Endodermal cell (in vitro differentiated cells): Measurements from ENCODE around the gene NATD1. TPM values are rescaled to one million over a fixed set of nuclear protein-coding genes. Genes with fewer than 3 reads are reported as not detected.

Source experiments
- DNase-seq: peaks from one replicate; pipeline ENCODE4 v3.0.0-alpha.2; 2017
- H3K27ac ChIP-seq: 2 replicates; pipeline ENCODE4 v1.5.1; 2013; ENCODE audit warnings: mild to moderate bottlenecking, low read depth, low read length, moderate library complexity
- H3K27me3 ChIP-seq: 2 replicates; pipeline ENCODE4 v1.6.1; 2013; ENCODE audit warnings: mild to moderate bottlenecking, low read length, moderate library complexity; ENCODE audit not compliant: insufficient read depth, control insufficient read depth, poor library complexity, severe bottlenecking
- H3K36me3 ChIP-seq: 2 replicates; pipeline ENCODE4 v1.7.0; 2013; ENCODE audit warnings: mild to moderate bottlenecking, low read length, moderate library complexity; ENCODE audit not compliant: control insufficient read depth, insufficient read depth
- H3K4me1 ChIP-seq: one replicate; pipeline ENCODE4 v1.7.0; 2013; ENCODE audit warnings: low read length; ENCODE audit not compliant: control insufficient read depth, insufficient read depth
- H3K4me3 ChIP-seq: 2 replicates; pipeline ENCODE4 v1.5.1; 2013; ENCODE audit warnings: mild to moderate bottlenecking, low read length, moderate library complexity
- H3K9ac ChIP-seq: 2 replicates; pipeline ENCODE4 v1.6.1; 2013; ENCODE audit warnings: mild to moderate bottlenecking, low read length, moderate library complexity; ENCODE audit not compliant: poor library complexity, severe bottlenecking; ENCODE audit errors: extremely low read depth
- H3K9me3 ChIP-seq: 2 replicates; pipeline ENCODE4 v1.6.1; 2013; ENCODE audit warnings: mild to moderate bottlenecking, low read length, moderate library complexity; ENCODE audit not compliant: control insufficient read depth
- H3K27ac Mint-ChIP-seq: 2 replicates; pipeline ENCODE4 v1.8.0; 2020; ENCODE audit warnings: mixed read lengths
- H3K27me3 Mint-ChIP-seq: 2 replicates; pipeline ENCODE4 v1.8.0; 2021; ENCODE audit warnings: mild to moderate bottlenecking, mixed read lengths; ENCODE audit not compliant: insufficient read depth
- H3K36me3 Mint-ChIP-seq: 2 replicates; pipeline ENCODE4 v1.8.0; 2020; ENCODE audit warnings: low read depth, mixed read lengths
- H3K4me1 Mint-ChIP-seq: 2 replicates; pipeline ENCODE4 v1.8.0; 2020; ENCODE audit warnings: mixed read lengths
- H3K4me3 Mint-ChIP-seq: 2 replicates; pipeline ENCODE4 v1.8.0; 2020; ENCODE audit warnings: mild to moderate bottlenecking, moderate library complexity, mixed read lengths
- H3K9me3 Mint-ChIP-seq: 2 replicates; pipeline ENCODE4 v1.8.0; 2020; ENCODE audit warnings: mild to moderate bottlenecking, mixed read lengths
- CTCF ChIP-seq: fragments of 200-600 bp; sonication (generic); conservative IDR thresholded peaks from 2 replicates; pipeline ENCODE4 v1.5.0; 2021; ENCODE audit warnings: antibody characterized with exemption, mild to moderate bottlenecking
- WGBS, 2 experiments: methylation state at CpG; one replicate each; pipeline versions ENCODE4 v1.1.5 to v1.1.7; 2013; ENCODE audit warnings: missing lambda C conversion rate in 2 of 2, mixed read lengths in 1 of 2; ENCODE audit not compliant: insufficient coverage in 1 of 2, insufficient read length in 1 of 2; 5-methylcytosine and 5-hydroxymethylcytosine counted together
- total RNA-seq, 2 donors: library from RNA; stranded (reverse); fragmentation: NEBNext Ultra II Directional in 1 of 2; extraction: Animal tissue kit (Norgen Biotek cat#: 25700) in 1 of 2; gene quantifications; 2 replicates in 1 of 2; 3 replicates in 1 of 2; pipeline ENCODE4 v1.2.1, GENCODE V29; 2021

Gene NATD1
- total RNA-seq, 2 donors from 2014 or later = 12.2 to 17.2 TPM

- Histone ChIP-seq H3K36me3 (peaks cover 21% of the 10 kb centered on the region), H3K27me3 (no peaks in the 10 kb centered on the region), H3K27ac (no peak overlapping the region), H3K9me3 (no peaks in the 10 kb centered on the region), H3K4me3 (no peak overlapping the region), H3K4me1 (peaks cover 5% of the 10 kb centered on the region), H3K9ac (no peak overlapping the region)
- Mint-ChIP-seq H3K27ac (no peak overlapping the region), H3K36me3 (no peaks in the 10 kb centered on the region), H3K27me3 (no peaks in the 10 kb centered on the region), H3K4me3 (no peak overlapping the region), H3K4me1 (no peaks in the 10 kb centered on the region), H3K9me3 (no peaks in the 10 kb centered on the region)
- DNase-seq = no peak
- TF ChIP-seq CTCF = no peak
- 89 to 100% methylated on average over 2 to 4 of the region's 4 CpGs for WGBS, 2 experiments
These were observed 6.5 kb downstream of the NATD1 start for GRCh38 chr17:21246698-21247097.

DNA sequence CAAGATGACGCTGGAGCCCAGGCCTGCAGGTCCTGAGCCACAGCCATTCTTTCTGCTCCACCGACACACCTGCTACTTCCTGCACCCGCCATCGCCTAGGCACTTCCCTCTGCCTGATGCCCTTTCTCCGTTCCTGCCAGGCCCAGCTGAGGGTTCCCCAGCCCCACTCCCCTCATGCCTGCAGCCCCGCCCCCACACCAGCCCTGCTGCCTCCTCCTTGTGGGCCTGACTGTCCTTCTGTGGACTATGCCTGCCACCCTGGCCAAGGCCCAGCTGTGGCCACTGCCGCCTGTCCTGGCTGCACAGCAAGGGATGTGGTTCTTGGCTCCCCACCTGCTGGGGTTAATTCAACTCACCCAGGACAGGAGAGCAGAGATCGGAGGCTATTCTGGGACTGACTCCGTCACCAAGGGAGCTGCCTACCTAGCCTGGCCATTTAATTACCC is 7.5 kb downstream of the NATD1 start:
- H3K36me3 ChIP-seq = peaks cover 21% of the 10 kb centered on the region
- no peak overlapping the region for H3K4me3 Mint-ChIP-seq
- 82 to 92% methylated on average over 5 to 9 of the region's 9 CpGs for WGBS, 2 experiments
- H3K4me3 ChIP-seq = no peak overlapping the region
- H3K36me3 Mint-ChIP-seq = no peaks in the 10 kb centered on the region
- H3K27me3 ChIP-seq = no peaks in the 10 kb centered on the region
- H3K27me3 Mint-ChIP-seq = no peaks in the 10 kb centered on the region
- no peak overlapping the region for H3K9ac ChIP-seq
- no peak for TF ChIP-seq CTCF
- H3K4me1 Mint-ChIP-seq = no peaks in the 10 kb centered on the region
- H3K9me3 ChIP-seq = no peaks in the 10 kb centered on the region
- no peaks in the 10 kb centered on the region for H3K4me1 ChIP-seq
- no peak overlapping the region for H3K27ac Mint-ChIP-seq
- DNase-seq = peak; percentile 62
- no peaks in the 10 kb centered on the region for H3K9me3 Mint-ChIP-seq
- H3K27ac ChIP-seq = no peak overlapping the region

- Histone ChIP-seq H3K27me3 (no peaks in the 10 kb centered on the region), H3K27ac (no peak overlapping the region), H3K36me3 (peaks cover 21% of the 10 kb centered on the region), H3K4me3 (no peak overlapping the region), H3K9me3 (no peaks in the 10 kb centered on the region), H3K4me1 (peaks cover 5% of the 10 kb centered on the region), H3K9ac (no peak overlapping the region)
- no peaks in the 10 kb centered on the region for H3K27me3 Mint-ChIP-seq
- no peak for TF ChIP-seq CTCF
- H3K36me3 Mint-ChIP-seq = no peaks in the 10 kb centered on the region
- peak; percentile 55 for DNase-seq
- H3K9me3 Mint-ChIP-seq = no peaks in the 10 kb centered on the region
- H3K4me1 Mint-ChIP-seq = peaks cover 11% of the 10 kb centered on the region
- 83 to 86% methylated on average over 14 to 23 of the region's 23 CpGs for WGBS, 2 experiments
- no peak overlapping the region for H3K4me3 Mint-ChIP-seq
- no peak overlapping the region for H3K27ac Mint-ChIP-seq
These were observed 9.5 kb downstream of the NATD1 start for GRCh38 chr17:21243516-21244303.
